Activated effector memory CD4-positive, alpha-beta T cell treated with Interleukin-2 at 50 U/mL for 16 hours (primary cell): Measurements from ENCODE around the gene NGFR.
"Not testable (repeated sequence)": the region's sequence is repeated elsewhere in the genome, so short reads cannot be mapped to it uniquely, and the experiment has no call there.

Experiments
- DNase-seq: peaks from one replicate; pipeline ENCODE4 v3.0.0-alpha.2; 2020

Gene NGFR

DNA sequence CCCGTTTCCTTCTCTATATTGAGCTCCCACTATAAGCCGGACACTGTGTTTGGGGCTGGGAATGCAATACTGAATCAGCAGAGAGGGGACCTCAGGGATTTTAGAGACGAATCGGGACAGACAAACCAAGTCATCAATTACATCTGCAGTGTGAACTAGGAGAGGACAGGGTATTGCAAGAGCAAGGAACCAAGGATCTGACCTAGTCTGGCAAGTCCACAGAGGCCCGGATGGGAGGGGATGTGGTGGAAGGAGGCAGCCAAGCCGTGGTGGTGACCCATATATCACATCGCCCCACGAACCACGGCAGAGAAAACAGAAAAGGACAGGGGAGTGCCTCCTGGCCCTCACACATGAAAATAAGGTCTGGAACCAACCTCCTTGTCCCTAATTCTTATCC is 52.5 kb downstream of the NGFR start:
- DNase-seq, result no peak

DNA sequence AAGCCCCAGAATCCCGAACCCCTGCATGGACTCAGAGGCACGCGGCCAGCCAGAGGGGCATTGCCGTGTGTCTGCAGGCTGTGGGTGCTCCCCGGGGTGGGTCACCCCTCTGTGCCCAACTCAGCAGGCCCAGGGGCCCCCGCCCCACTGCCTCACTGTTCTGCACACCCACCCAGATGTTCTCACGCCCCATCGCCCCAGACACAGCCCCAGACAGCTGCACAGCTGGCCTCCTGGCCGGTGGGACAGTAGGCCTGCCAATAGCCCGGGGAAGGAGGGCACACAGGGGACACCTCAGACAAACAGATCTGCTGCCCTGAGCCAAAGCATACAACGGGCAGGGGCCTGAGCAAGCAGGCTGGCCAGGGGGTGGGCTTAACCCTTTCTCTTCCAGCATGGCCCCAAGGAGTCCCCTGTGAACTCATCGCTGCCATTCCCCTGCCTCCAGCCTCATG is 53.0 kb downstream of the NGFR start:
- DNase-seq, result no peak

GRCh38 chr17:49548506-49549310 is 53.6 kb downstream of the NGFR start:
- no peak for DNase-seq

DNA sequence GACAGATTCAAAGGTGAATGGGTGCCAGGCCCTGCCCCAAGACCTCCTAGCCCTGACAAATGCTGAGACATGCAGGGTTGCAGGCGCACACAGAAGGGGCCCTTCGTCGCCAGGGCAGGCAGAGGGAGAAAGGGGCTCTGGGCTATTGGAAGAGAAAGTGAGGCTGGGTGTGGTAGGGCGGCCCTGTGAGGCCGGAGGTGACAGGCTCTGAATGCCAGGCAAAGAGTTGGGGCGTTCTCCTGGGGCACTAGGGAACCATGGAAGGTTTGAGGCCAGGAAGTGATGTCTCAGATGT is 54.2 kb downstream of the NGFR start:
- no peak for DNase-seq

- DNase-seq, result no peak
Observed at GRCh38 chr17:49549691-49550678, 54.9 kb downstream of the NGFR start.

- not testable (repeated sequence) for DNase-seq
Observed at GRCh38 chr17:49550764-49551163, 55.7 kb downstream of the NGFR start.

- DNase-seq, result no peak
Observed at GRCh38 chr17:49551221-49552069, 56.4 kb downstream of the NGFR start.

- DNase-seq, result no peak
Observed at GRCh38 chr17:49552070-49552751, 57.1 kb downstream of the NGFR start.

DNA sequence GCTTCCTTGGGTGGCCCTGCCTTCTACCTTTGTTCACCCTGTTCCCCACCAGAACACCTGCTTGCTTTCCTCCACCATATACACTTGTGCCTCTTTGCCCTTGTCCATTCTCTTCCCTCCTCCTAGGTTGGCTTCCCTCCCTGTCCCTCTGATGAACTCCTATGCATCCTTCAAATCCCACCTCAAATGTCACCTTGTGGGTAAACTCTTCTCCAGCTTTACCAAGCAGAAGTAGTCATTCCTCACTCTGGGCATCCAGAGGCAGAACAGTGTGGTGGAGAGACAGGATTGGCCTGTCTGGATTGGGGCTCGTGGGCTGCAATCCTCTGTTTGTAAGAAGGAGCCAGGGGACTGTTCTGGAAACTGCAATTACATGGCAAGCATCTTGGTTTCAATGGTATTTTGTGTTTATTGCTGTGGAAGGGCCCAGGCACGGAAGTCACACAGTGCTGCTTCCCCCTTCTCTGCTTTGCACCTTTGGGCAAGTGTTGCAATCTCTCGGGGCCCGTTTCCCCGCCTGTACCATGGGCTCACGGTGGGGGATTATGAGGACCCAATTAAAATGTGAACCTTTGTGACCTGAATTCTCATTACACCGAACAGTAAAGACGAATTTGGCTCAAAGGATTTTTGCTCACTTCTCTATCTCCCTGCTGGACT is 58.7 kb downstream of the NGFR start:
- no peak for DNase-seq

DNA sequence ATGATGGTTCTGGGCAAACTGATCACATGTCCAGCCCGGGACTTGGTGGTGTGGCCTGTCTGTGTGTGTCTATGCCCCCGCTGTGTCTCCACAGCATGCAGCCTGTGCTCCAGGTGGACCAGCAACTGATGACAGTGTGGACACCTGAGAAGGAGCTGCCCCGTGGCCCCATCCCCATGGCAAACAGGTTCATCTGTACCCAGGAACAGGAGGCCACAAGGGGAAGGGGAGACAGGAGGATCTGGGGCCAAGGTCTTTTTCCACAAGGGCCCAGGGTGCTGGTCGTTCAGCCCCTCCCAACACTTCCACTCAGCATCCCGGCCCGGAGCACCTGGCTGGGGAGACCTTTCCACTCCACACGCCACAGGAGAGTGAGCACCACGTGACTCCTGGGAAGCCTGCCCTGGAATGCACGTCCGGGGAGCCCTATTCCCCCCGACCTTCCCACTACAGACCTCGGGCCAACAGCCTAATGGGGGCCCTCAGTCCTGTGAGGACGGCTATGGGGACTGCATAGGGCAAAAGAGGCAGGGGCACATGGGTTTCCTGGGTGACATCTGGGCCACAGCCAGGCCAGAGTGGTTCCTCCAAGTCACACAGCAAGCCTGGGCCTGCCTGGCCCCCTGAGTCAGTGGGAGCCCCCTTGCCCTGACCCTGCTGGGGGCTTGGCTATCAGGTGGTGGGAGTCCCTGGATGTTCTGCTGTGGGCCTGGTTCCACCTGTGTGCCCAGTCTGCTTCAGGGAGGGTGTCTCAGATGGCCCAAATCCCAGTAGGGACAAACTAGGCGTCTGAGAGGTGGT is 59.8 kb downstream of the NGFR start:
- no peak for DNase-seq

GRCh38 chr17:49555495-49556222 is 60.6 kb downstream of the NGFR start:
- no peak for DNase-seq

GRCh38 chr17:49556223-49556943 is 61.3 kb downstream of the NGFR start:
- peak; percentile 68 for DNase-seq

GRCh38 chr17:49557312-49558024 is 62.4 kb downstream of the NGFR start:
- no peak for DNase-seq
